ENCODE data around the gene RPL39.

- TF ChIP-seq CREB1 (CRISPR knock-in tag; IDR thresholded peaks at IDR 0.05; ENCODE audit: low read depth): no peak
- no peak for TF ChIP-seq CTCF (conservative IDR thresholded peaks at IDR 0.05; ENCODE audit: low read depth in 2 of 2)
- TF ChIP-seq EZH2phosphoT487 (IDR thresholded peaks at IDR 0.05; ENCODE audit: unreplicated experiment): no peak
- TF ChIP-seq EZH2 (IDR thresholded peaks at IDR 0.05; ENCODE audit: low read depth, unreplicated experiment): no peak
- TF ChIP-seq POLR2AphosphoS5 (IDR thresholded peaks at IDR 0.05; ENCODE audit: low read depth): no peak
Observed at GRCh38 chrX:119762718-119763117, 28.7 kb downstream of the RPL39 start.
